Cardiac muscle cell (in vitro differentiated cells and primary cell): ENCODE measurements around the gene RASL12. TPM values are rescaled to one million over a fixed set of nuclear protein-coding genes. Genes with fewer than 3 reads are reported as not detected.

ENCODE experiments used
- DNase-seq, 2 donors: peaks; one replicate each; pipeline versions ENCODE4 v3.0.0 to v3.0.0-alpha.2; 2010 to 2017; ENCODE audit warnings: low read depth in 1 of 2, low spot score in 1 of 2
- H3K27ac ChIP-seq: fragments of 200-600 bp; sonication (generic); 2 replicates; pipeline ENCODE4 v1.5.1; 2016
- H3K27me3 ChIP-seq: fragments of 200-600 bp; sonication (generic); 2 replicates; pipeline ENCODE4 v1.6.0; 2016; ENCODE audit warnings: control low read depth
- H3K36me3 ChIP-seq: fragments of 200-600 bp; sonication (generic); 2 replicates; pipeline ENCODE4 v1.5.1; 2016; ENCODE audit warnings: control low read depth
- H3K4me1 ChIP-seq: fragments of 200-600 bp; sonication (generic); 2 replicates; pipeline ENCODE4 v1.8.1; 2017; ENCODE audit warnings: low read depth, mild to moderate bottlenecking, mixed run types
- H3K4me3 ChIP-seq: fragments of 200-600 bp; sonication (generic); 2 replicates; pipeline ENCODE4 v1.5.1; 2016; ENCODE audit warnings: mild to moderate bottlenecking
- H3K9me3 ChIP-seq: fragments of 200-600 bp; sonication (generic); 2 replicates; pipeline ENCODE4 v1.5.1; 2017; ENCODE audit warnings: low read depth, mild to moderate bottlenecking, control low read depth
- CTCF ChIP-seq: IDR thresholded peaks from 2 replicates; pipeline ENCODE4 v1.5.1; 2012; ENCODE audit warnings: low read depth, mild to moderate bottlenecking, low read length
- polyA plus RNA-seq: library from polyadenylated mRNA; unstranded; fragments of >200 nt; fragmentation: Nextera tagmentation; extraction: Ambion mirVana; gene quantifications from 2 replicates; pipeline ENCODE4 v1.2.1, GENCODE V29; 2016
- total RNA-seq: library from RNA; depleted of rRNA; stranded (reverse); fragments of >200 nt; gene quantifications from 2 replicates; pipeline ENCODE4 v1.2.3, GENCODE V29; 2016

The RASL12 gene
- total and polyA plus RNA-seq, 2 experiments from 2014 or later = 4.0 to 38.2 TPM

- no peak overlapping the region for H3K27ac ChIP-seq
- no peaks in the 10 kb centered on the region for H3K9me3 ChIP-seq
- H3K4me1 ChIP-seq = peaks cover 49% of the 10 kb centered on the region
- H3K4me3 ChIP-seq = no peak overlapping the region
- TF ChIP-seq CTCF = no peak
- no peaks in the 10 kb centered on the region for H3K36me3 ChIP-seq
- no peaks in the 10 kb centered on the region for H3K27me3 ChIP-seq
- DNase-seq = no peak
These were observed 17.5 kb upstream of the RASL12 start for GRCh38 chr15:65085207-65085753.

GRCh38 chr15:65084500-65085206, 16.9 kb upstream of the RASL12 start:
- Histone ChIP-seq H3K9me3 (no peaks in the 10 kb centered on the region), H3K4me3 (no peak overlapping the region), H3K36me3 (no peaks in the 10 kb centered on the region), H3K27ac (no peak overlapping the region), H3K4me1 (peaks cover 48% of the 10 kb centered on the region), H3K27me3 (no peaks in the 10 kb centered on the region)
- DNase-seq = no peak
- no peak for TF ChIP-seq CTCF

- no peaks in the 10 kb centered on the region for H3K27me3 ChIP-seq
- peak; percentile 41 for TF ChIP-seq CTCF
- H3K4me3 ChIP-seq = no peak overlapping the region
- peak overlapping the region; percentile 58 for H3K27ac ChIP-seq
- H3K36me3 ChIP-seq = no peaks in the 10 kb centered on the region
- peaks cover 37% of the 10 kb centered on the region for H3K4me1 ChIP-seq
- DNase-seq = peak; percentile 58 to 64
- no peaks in the 10 kb centered on the region for H3K9me3 ChIP-seq
These were observed 15.5 kb upstream of the RASL12 start for GRCh38 chr15:65083262-65083701.

- no peaks in the 10 kb centered on the region for H3K27me3 ChIP-seq
- peak overlapping the region; percentile 58 for H3K27ac ChIP-seq
These were observed 14.6 kb upstream of the RASL12 start for GRCh38 chr15:65082303-65082953.

GRCh38 chr15:65081758-65082157, 14.0 kb upstream of the RASL12 start:
- DNase-seq = no peak
- no peaks in the 10 kb centered on the region for H3K27me3 ChIP-seq
- no peak overlapping the region for H3K4me3 ChIP-seq
- peaks cover 39% of the 10 kb centered on the region for H3K4me1 ChIP-seq
- no peaks in the 10 kb centered on the region for H3K36me3 ChIP-seq
- H3K27ac ChIP-seq = peak overlapping the region; percentile 58
- no peak for TF ChIP-seq CTCF
- no peaks in the 10 kb centered on the region for H3K9me3 ChIP-seq

More at GRCh38 chr15:65082303-65082953, 14.6 kb upstream of the RASL12 start:
- Histone ChIP-seq H3K9me3 (no peaks in the 10 kb centered on the region), H3K36me3 (no peaks in the 10 kb centered on the region), H3K4me1 (peaks cover 37% of the 10 kb centered on the region), H3K4me3 (no peak overlapping the region)
- no peak for TF ChIP-seq CTCF
- DNase-seq = peak in 1 of 2 donors; percentile 45
